Stomach (tissue), 4 donors: ENCODE data around the gene B9D2.

Experiments
- EP300 ChIP-seq: sonication (generic); formaldehyde crosslinking; IDR thresholded peaks from one replicate; pipeline ENCODE4 v1.6.1; 2017; ENCODE audit warnings: antibody characterized with exemption
- POLR2AphosphoS5 ChIP-seq, 3 donors: sonication (generic); formaldehyde crosslinking; IDR thresholded peaks; one replicate each; pipeline ENCODE4 v1.6.1; 2016; ENCODE audit warnings: antibody characterized with exemption in 3 of 3
- TF ChIP-seq, protein P1 (sequence below), 7 experiments: fragments of 450-650 bp in 4 of 7; fragments of 200-600 bp in 3 of 7; sonication (generic) in 3 of 7; IDR thresholded peaks; one replicate each; pipeline ENCODE4 v1.5.1; 2016 to 2019; ENCODE audit warnings: antibody characterized with exemption in 7 of 7, control low read depth in 2 of 7, mild to moderate bottlenecking in 1 of 7

DNA sequence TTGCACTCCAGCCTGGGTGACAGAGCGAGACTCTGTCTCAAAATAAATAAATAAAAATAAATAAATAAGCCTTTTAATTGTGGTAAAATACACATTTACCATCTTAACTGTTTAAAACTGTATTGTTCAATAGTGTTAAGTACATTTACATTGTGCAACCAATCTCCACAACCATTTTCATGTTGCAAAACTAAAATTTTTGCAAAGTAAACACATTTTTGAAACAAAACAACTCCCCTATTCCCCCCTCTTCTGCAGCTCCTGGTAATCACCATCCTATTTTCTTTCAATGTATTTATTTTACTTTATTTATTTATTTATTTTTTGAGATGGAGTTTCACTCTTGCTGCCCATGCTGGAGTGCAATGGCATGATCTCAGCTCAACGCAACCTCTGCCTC, 5.8 kb upstream of the B9D2 start:
- no peak for TF ChIP-seq POLR2AphosphoS5 (IDR thresholded peaks at IDR 0.05)
- TF ChIP-seq, protein P1, sequence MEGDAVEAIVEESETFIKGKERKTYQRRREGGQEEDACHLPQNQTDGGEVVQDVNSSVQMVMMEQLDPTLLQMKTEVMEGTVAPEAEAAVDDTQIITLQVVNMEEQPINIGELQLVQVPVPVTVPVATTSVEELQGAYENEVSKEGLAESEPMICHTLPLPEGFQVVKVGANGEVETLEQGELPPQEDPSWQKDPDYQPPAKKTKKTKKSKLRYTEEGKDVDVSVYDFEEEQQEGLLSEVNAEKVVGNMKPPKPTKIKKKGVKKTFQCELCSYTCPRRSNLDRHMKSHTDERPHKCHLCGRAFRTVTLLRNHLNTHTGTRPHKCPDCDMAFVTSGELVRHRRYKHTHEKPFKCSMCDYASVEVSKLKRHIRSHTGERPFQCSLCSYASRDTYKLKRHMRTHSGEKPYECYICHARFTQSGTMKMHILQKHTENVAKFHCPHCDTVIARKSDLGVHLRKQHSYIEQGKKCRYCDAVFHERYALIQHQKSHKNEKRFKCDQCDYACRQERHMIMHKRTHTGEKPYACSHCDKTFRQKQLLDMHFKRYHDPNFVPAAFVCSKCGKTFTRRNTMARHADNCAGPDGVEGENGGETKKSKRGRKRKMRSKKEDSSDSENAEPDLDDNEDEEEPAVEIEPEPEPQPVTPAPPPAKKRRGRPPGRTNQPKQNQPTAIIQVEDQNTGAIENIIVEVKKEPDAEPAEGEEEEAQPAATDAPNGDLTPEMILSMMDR (IDR thresholded peaks at IDR 0.05) = no peak
- TF ChIP-seq EP300 = no peak
